ENCODE results near the gene SCAPER.

DNA sequence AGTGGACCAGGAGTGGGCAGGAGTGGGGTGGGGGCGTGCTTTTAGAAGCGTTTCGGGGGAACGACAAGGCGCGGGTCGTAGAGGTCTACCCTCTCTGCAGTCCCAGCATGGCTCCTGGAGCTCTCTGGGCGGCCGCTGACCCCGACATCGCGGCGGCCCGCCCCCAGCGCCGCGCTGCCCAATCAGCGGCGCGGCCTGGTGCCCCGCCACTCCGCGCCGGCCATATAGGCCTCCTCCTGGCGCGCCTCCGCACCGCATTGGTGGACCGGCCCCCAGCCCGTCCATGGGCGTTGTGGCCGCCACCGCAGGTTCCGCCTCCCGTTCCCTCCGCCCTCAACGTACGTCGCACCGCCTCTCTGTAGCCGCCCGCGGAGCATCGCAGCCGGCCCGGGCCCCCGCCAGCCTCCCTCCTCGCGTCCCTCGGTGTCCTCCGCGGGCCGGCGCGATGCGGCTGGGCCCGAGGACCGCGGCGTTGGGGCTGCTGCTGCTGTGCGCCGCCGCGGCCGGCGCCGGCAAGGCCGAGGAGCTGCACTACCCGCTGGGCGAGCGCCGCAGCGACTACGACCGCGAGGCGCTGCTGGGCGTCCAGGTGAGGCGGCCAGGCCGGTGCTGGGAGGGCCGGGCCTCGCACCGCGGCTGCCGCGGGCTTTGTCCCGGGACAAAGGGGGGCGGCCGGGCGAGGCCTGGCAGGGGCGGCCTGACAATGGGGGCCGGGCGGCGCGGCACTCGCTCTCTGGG is 26.4 kb upstream of the SCAPER start, which contains the start of gene RCN2:
- TF ChIP-seq, protein P1, sequence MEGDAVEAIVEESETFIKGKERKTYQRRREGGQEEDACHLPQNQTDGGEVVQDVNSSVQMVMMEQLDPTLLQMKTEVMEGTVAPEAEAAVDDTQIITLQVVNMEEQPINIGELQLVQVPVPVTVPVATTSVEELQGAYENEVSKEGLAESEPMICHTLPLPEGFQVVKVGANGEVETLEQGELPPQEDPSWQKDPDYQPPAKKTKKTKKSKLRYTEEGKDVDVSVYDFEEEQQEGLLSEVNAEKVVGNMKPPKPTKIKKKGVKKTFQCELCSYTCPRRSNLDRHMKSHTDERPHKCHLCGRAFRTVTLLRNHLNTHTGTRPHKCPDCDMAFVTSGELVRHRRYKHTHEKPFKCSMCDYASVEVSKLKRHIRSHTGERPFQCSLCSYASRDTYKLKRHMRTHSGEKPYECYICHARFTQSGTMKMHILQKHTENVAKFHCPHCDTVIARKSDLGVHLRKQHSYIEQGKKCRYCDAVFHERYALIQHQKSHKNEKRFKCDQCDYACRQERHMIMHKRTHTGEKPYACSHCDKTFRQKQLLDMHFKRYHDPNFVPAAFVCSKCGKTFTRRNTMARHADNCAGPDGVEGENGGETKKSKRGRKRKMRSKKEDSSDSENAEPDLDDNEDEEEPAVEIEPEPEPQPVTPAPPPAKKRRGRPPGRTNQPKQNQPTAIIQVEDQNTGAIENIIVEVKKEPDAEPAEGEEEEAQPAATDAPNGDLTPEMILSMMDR (conservative IDR thresholded peaks at IDR 0.05; ENCODE audit: low read depth, low read length), result no peak
- TF ChIP-seq EZH2 (IDR thresholded peaks at IDR 0.05; ENCODE audit: borderline replicate concordance, low read depth, low read length, poor library complexity, severe bottlenecking), result no peak
